A673 (cell line): ENCODE results near the gene ASIC2. TPM values are rescaled to one million over a fixed set of nuclear protein-coding genes. Genes with fewer than 3 reads are reported as not detected.

Experiments
- BruUV-seq: library from RNA; stranded (reverse); fragments of 400-500 nt; replicated peaks from 2 replicates; lab custom pipeline; 2021; lab: Mats Ljungman, UMichigan
- CTCF ChIA-PET: fragments of 300-600 bp; sonication (Branson Sonifier 250); formaldehyde crosslinking; loops from one replicate; lab custom pipeline; 2022; ENCODE audit warnings: antibody characterized with exemption; lab: Charles Lee
- POLR2A ChIA-PET: fragments of 300-600 bp; sonication (Branson Sonifier 250); formaldehyde crosslinking; loops from one replicate; lab custom pipeline; 2022; ENCODE audit warnings: antibody characterized with exemption; ENCODE audit not compliant: low non-redundant PET; lab: Charles Lee
- DNase-seq: peaks from one replicate; pipeline ENCODE4 v3.0.0-alpha.2; 2015; ENCODE audit warnings: low spot score
- H3K27ac ChIP-seq: fragments of 200-600 bp; sonication (generic); 2 replicates; pipeline ENCODE4 v1.5.1; 2016; ENCODE audit warnings: mixed run types, low read depth, mild to moderate bottlenecking, mixed read lengths, antibody characterized with exemption, low read length; ENCODE audit not compliant: poor library complexity, severe bottlenecking
- H3K27me3 ChIP-seq: fragments of 200-600 bp; sonication (generic); replicated peaks from 2 replicates; pipeline ENCODE4 v1.6.1; 2017; ENCODE audit warnings: mixed run types, low read depth, mild to moderate bottlenecking, mixed read lengths, antibody characterized with exemption, low read length; ENCODE audit not compliant: insufficient read depth, poor library complexity
- H3K36me3 ChIP-seq: fragments of 200-600 bp; sonication (generic); 2 replicates; pipeline ENCODE4 v1.6.1; 2016; ENCODE audit warnings: mixed run types, mild to moderate bottlenecking, mixed read lengths, antibody characterized with exemption, low read length; ENCODE audit not compliant: insufficient read depth, poor library complexity, severe bottlenecking
- H3K4me1 ChIP-seq: fragments of 200-600 bp; sonication (generic); 2 replicates; pipeline ENCODE4 v1.6.1; 2017; ENCODE audit warnings: mixed run types, mild to moderate bottlenecking, mixed read lengths, antibody characterized with exemption, low read length; ENCODE audit not compliant: insufficient read depth, poor library complexity, severe bottlenecking
- H3K4me3 ChIP-seq: fragments of 200-600 bp; sonication (generic); 2 replicates; pipeline ENCODE4 v1.5.1; 2016; ENCODE audit warnings: low read depth, mixed run types, mild to moderate bottlenecking, mixed read lengths, low read length; ENCODE audit not compliant: poor library complexity, severe bottlenecking
- H3K9me3 ChIP-seq: fragments of 200-600 bp; sonication (generic); 2 replicates; pipeline ENCODE4 v1.6.1; 2016; ENCODE audit warnings: mixed run types, low read depth, mild to moderate bottlenecking, mixed read lengths, antibody characterized with exemption, low read length; ENCODE audit not compliant: poor library complexity, severe bottlenecking
- EZH2 ChIP-seq: fragments of 200-600 bp; sonication (generic); IDR thresholded peaks from 2 replicates; pipeline ENCODE4 v1.6.1; 2017; ENCODE audit warnings: borderline replicate concordance, low read depth, mild to moderate bottlenecking, mixed read lengths, antibody characterized with exemption, low read length; ENCODE audit not compliant: poor library complexity, severe bottlenecking
- intact Hi-C: fragments of 100-400 bp; cut with micrococcal nuclease; formaldehyde crosslinking; loops from one replicate; pipeline ENCODE4 v1.10.0; 2022; ENCODE audit not compliant: unreplicated experiment
- total RNA-seq: library from RNA; stranded (reverse); gene quantifications from 2 replicates; pipeline ENCODE4 v1.2.3, GENCODE V29; 2021
- TF ChIP-seq, protein P1 (sequence below): fragments of 300-800, 200-600 bp; sonication (generic); conservative IDR thresholded peaks from 2 replicates; pipeline ENCODE4 v1.5.1; 2017; ENCODE audit warnings: low read depth, mild to moderate bottlenecking, antibody characterized with exemption, low read length, moderate library complexity, mixed read lengths

The ASIC2 gene
- total RNA-seq, 1 experiment from 2014 or later: 8.6 TPM

- CTCF ChIA-PET: no interaction called here
- BruUV-seq: no TSS peak
These were observed 95.8 kb downstream of the ASIC2 start for GRCh38 chr17:33197342-33197741.

GRCh38 chr17:33196883-33197282 is 96.2 kb downstream of the ASIC2 start:
- peaks cover 14% of the 10 kb centered on the region for H3K4me1 ChIP-seq
- ChIA-PET CTCF (no interaction called here), POLR2A (no interaction called here)
- no peaks in the 10 kb centered on the region for H3K36me3 ChIP-seq
- no peak overlapping the region for H3K4me3 ChIP-seq
- DNase-seq: no peak
- H3K27me3 ChIP-seq: no peaks in the 10 kb centered on the region
- no TSS peak for BruUV-seq
- no peaks in the 10 kb centered on the region for H3K9me3 ChIP-seq
- no peak for TF ChIP-seq EZH2
- TF ChIP-seq, protein P1, sequence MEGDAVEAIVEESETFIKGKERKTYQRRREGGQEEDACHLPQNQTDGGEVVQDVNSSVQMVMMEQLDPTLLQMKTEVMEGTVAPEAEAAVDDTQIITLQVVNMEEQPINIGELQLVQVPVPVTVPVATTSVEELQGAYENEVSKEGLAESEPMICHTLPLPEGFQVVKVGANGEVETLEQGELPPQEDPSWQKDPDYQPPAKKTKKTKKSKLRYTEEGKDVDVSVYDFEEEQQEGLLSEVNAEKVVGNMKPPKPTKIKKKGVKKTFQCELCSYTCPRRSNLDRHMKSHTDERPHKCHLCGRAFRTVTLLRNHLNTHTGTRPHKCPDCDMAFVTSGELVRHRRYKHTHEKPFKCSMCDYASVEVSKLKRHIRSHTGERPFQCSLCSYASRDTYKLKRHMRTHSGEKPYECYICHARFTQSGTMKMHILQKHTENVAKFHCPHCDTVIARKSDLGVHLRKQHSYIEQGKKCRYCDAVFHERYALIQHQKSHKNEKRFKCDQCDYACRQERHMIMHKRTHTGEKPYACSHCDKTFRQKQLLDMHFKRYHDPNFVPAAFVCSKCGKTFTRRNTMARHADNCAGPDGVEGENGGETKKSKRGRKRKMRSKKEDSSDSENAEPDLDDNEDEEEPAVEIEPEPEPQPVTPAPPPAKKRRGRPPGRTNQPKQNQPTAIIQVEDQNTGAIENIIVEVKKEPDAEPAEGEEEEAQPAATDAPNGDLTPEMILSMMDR: no peak
- intact Hi-C loops: no loop called here
- H3K27ac ChIP-seq: no peak overlapping the region

More at GRCh38 chr17:33197342-33197741, 95.8 kb downstream of the ASIC2 start:
- no peak overlapping the region for H3K4me3 ChIP-seq
- POLR2A ChIA-PET: no interaction called here
- intact Hi-C loops: no loop called here
- H3K36me3 ChIP-seq: no peaks in the 10 kb centered on the region
- TF ChIP-seq EZH2: no peak
- TF ChIP-seq, protein P1: no peak
- DNase-seq: no peak
- peaks cover 19% of the 10 kb centered on the region for H3K4me1 ChIP-seq
- no peak overlapping the region for H3K27ac ChIP-seq
- H3K9me3 ChIP-seq: no peaks in the 10 kb centered on the region
- H3K27me3 ChIP-seq: no peaks in the 10 kb centered on the region

GRCh38 chr17:33192951-33193911 is 99.9 kb downstream of the ASIC2 start:
- no peak for DNase-seq
- Histone ChIP-seq H3K27ac (no peak overlapping the region), H3K4me3 (no peak overlapping the region), H3K9me3 (no peaks in the 10 kb centered on the region), H3K4me1 (peaks cover 8% of the 10 kb centered on the region), H3K36me3 (no peaks in the 10 kb centered on the region), H3K27me3 (no peaks in the 10 kb centered on the region)
- intact Hi-C loops: no loop called here
- no peak for TF ChIP-seq EZH2
- TF ChIP-seq, protein P1: no peak
- ChIA-PET POLR2A (no interaction called here), CTCF (no interaction called here)
- no TSS peak for BruUV-seq
